HCEC 1CT (cell line): ENCODE results near the gene GET3.
"Not testable (repeated sequence)": the region's sequence is repeated elsewhere in the genome, so short reads cannot be mapped to it uniquely, and the experiment has no call there.

Experiments
- DNase-seq: peaks from one replicate; pipeline ENCODE4 v3.0.0-alpha.2; 2017

The GET3 gene

DNA sequence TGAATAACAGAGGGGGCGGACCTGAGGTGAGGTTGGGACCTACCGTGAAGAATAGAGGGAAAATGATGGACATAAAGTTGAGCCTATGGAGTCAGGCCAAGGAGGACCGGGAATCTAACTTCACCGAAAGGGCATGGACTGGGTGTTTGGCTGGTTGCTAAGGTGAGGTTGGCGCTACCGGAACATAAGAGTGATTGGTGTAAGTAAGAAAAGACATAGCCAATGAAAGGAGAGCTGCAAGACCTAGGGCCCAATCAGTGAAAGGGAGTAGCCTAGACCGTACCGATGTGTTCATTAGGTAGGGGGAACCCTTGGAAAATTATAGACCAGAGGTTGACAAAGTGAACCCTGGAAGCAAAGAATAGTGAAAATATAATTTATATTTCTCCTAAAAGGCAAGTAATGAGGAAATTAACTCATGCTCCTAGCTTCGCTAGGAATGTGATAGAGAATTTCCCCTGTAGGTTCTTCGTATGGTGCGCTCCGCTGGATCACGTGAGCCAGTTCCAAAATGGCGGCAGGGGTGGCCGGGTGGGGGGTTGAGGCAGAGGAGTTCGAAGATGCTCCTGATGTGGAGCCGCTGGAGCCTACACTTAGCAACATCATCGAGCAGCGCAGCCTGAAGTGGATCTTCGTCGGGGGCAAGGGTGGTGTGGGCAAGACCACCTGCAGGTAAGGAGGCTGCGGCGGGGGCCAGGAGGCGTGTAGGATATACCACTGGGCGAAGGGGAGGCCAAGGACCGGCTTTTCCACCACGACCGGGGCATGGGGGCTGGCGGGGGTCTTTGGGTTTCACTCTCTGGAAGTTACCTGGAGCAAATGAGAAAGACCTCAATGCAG lies at the start of gene GET3:
Gene GET3 (plus strand): TSS at position 503 of the 840 bp plus-strand sequence. CDS start 9 bp downstream, at position 512.
- peak; percentile 100 for DNase-seq

GRCh38 chr19:12689012-12689411 lies 48.3 kb upstream of the GET3 start:
- no peak for DNase-seq

- no peak for DNase-seq
Observed at GRCh38 chr19:12689581-12690216, 47.6 kb upstream of the GET3 start.

- DNase-seq, result no peak
Observed at GRCh38 chr19:12692960-12693359, 44.3 kb upstream of the GET3 start.

- no peak for DNase-seq
Observed at GRCh38 chr19:12694641-12695040, 42.7 kb upstream of the GET3 start.

DNA sequence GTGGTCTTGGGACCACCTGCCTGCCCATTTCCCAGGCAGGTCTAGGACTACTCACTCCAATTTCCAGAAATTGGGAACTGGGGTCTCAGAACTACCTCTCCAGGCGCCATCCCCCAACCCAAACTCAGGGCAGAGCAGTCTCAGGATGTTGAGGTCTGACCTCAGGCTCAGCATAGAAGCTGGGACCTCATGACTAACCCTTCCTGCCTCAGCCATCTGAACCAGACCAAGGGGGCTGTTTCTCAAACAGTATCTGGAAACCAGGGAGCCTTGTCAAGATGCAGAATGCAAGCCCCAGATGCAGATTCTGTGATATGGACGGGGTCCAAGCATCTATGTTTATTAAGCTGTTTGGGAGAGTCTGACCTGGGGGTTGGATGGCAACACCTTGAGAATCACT lies 42.2 kb upstream of the GET3 start:
- no peak for DNase-seq

DNA sequence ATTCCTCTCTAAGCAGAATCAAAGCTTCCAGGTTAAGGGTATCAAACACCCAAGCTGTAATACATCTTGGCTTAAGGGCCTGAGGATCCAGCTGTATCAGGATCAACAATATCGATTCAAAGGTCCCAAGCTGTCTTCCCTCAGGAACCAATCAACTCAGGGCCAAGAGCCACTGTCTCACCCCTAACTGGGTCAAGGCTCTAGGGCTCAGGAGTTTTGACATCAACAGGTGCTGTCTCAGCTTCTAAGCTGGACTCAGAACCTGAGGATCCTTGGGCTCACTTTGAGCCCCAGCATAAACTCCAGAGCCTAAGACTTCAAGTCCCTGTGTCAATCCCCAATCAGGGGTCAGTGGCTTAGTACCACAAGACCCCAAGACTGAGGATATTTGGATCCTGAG lies 41.8 kb upstream of the GET3 start:
- DNase-seq, result no peak

DNA sequence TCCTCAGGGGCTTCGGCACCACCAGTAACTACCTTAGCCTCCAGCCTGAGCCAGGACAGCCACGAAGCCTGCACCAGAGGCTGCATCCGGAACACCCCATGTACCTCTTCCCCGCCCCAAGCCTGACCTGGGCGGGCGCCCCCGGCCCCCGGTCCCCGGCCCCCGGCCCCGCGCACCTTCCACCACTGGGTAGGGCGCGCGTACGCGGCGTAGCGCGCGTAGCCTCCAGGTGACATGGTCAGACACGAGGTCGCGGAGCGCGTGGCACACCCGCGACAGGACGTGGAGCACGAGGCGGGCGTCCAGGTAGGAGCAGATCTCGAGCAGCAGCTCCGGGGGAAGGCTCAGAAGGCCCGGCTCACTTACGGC lies 41.3 kb upstream of the GET3 start:
- DNase-seq, result no peak

GRCh38 chr19:12696366-12697335 lies 40.6 kb upstream of the GET3 start, which contains the start of gene FBXW9:
FBXW9 (minus strand) TSS chr19:12696631; CDS start chr19:12696581, 50 bp downstream.
- peak; percentile 81 for DNase-seq

GRCh38 chr19:12697425-12697824 lies 39.9 kb upstream of the GET3 start:
- DNase-seq, result not testable (repeated sequence)

- no peak for DNase-seq
Observed at GRCh38 chr19:12698138-12698537, 39.2 kb upstream of the GET3 start.

DNA sequence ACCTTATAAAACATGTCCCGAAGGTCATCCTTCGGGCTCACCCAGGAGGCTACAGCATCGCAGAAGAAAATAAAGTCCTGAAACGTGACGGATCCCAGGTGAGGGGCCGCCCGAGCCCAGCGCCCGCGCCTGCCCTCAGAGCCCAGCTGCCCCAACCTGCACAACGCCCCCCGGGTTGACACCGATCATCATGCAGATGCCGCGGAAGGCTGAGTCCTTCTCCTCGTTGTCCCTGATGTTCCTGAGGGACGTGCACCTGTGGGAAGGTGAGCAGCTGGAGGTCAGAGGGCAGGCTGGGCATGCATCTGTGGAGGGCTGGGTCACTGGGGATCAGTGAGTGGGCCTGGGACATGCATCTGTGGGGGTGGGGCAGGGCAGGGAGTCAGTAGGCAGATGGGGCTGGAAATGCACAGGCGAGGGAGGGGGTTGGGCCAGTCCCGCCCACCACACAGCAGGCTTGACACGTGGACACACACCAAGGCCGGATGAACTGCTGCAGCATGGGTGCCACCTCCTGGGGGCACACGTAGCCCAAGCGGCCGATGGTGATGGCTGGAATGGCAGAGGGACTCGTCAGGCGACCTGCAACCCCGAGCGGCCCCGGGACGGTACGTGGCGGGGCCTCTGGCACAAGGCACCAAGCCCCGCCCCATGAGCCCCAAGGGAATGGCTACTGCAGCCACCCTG lies 35.6 kb upstream of the GET3 start:
- no peak for DNase-seq

GRCh38 chr19:12703046-12703445 lies 34.3 kb upstream of the GET3 start:
- peak; percentile 22 for DNase-seq

GRCh38 chr19:12705169-12705568 lies 32.1 kb upstream of the GET3 start:
- no peak for DNase-seq

DNA sequence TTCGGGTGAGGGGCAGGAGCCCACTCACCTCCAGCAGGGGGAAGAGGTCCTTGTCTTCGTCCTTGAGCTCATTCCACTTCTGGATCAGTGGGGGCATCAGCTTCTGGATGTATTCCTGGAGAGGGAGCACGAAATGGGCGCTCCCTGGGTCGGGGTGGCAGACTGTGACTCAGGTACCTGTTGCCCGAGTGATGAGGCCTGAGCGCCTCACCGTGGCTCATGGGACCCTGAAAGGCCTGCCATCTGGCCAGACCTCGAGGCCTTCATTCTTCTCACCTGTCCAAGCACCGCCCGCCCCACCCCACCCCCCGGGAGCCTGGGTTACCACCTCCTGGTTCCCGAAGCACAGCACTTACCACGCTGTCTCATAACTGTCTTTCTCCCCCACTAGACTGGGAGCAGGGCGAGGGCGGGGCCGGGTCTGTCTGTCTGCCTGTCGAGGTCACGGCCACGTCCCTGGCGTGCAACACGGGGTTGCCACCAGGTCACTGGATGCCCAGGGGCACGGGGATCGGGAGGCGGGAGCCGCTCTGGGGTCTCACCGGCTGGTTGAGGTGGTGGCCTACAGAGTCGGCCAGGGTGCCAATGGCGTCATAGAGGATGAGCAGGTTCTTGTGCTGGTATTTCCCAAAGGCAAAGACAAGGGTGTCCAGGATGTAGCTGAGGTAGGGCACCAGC lies 31.5 kb upstream of the GET3 start:
- DNase-seq, result no peak

GRCh38 chr19:12706332-12706718 lies 31.0 kb upstream of the GET3 start:
- no peak for DNase-seq

DNA sequence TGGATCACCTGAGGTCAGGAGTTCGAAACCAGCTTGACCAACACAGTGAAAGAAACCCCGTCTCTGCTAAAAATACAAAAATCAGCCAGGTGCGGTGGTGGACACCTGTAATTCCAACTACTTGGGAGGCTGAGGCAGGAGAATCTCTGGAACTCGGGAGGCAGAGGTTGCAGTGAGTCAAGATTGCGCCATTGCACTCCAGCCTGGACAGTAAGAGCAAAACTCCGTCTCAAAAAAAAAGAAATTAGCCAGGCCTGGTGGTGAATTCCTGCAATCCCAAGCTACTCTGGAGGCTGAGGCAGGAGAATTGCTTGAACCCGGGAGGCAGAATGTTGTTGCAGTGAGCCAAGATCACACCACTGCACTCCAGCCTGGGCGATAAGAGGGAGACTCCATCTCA lies 28.7 kb upstream of the GET3 start:
- no peak for DNase-seq

DNA sequence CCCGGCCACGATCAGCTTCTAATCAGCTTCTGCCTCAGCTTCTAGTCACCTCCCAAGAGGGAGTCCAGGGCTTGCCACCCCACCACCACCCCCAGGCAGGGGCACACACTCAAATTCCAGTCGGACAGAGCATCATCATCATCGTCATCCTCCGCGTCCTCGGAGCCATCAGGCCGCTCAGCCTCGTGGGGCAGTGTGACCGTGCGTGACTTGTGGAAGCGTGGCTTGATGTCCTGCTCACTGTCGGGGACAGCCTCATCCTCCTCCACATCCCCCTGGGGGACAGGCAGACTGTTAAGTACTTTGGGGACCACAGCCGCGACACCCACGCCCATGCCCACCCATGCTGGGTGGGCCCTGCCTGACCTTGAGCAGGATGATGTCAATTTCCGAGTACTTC lies 26.1 kb upstream of the GET3 start:
- no peak for DNase-seq

GRCh38 chr19:12712077-12712476 lies 25.2 kb upstream of the GET3 start:
- not testable (repeated sequence) for DNase-seq

GRCh38 chr19:12713304-12713703 lies 24.0 kb upstream of the GET3 start:
- not testable (repeated sequence) for DNase-seq

DNA sequence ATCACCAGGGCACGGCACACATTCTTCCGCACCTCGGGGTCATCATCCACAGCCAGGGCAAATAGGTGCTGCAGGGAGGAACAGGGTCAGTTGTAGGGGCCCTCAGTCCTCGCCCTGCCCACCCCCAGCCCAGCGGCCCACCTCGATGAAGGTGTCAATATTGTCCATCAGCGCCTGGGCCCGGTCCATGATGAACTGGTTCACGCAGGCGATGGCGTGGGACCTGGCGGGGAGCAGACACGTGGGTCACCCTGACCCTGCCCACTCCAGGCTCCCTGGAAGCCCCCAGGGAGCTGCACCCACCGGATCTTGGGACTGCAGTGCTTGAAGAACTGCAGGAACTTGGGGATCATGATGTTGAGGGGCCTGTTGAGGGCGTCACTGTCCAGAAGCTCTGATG lies 22.2 kb upstream of the GET3 start:
- no peak for DNase-seq

DNA sequence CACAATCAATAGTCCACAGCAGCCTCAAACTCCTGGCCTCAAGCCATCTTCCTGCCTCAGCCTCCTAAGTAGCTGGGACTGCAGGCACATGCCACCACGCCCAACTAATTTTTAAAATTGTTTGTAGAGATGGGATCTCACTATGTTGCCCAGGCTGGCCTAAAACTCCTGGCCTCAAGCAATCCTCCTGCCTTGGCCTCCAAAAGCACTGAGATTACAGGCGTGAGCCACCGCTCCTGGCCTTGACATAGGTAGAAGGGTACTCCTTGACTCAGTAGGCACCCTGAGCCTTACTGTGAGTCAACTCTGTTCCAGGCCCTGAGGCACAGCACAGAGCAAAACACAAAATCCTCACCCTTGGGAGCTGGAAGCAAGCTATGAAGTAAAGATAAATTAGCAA lies 21.4 kb upstream of the GET3 start:
- no peak for DNase-seq
